ENCODE data around the gene MRPL21. TPM values are rescaled to one million over a fixed set of nuclear protein-coding genes. Genes with fewer than 3 reads are reported as not detected.

The MRPL21 gene
- total and polyA plus RNA-seq, 2 donors from 2014 or later, result 45.0 to 147 TPM

DNA sequence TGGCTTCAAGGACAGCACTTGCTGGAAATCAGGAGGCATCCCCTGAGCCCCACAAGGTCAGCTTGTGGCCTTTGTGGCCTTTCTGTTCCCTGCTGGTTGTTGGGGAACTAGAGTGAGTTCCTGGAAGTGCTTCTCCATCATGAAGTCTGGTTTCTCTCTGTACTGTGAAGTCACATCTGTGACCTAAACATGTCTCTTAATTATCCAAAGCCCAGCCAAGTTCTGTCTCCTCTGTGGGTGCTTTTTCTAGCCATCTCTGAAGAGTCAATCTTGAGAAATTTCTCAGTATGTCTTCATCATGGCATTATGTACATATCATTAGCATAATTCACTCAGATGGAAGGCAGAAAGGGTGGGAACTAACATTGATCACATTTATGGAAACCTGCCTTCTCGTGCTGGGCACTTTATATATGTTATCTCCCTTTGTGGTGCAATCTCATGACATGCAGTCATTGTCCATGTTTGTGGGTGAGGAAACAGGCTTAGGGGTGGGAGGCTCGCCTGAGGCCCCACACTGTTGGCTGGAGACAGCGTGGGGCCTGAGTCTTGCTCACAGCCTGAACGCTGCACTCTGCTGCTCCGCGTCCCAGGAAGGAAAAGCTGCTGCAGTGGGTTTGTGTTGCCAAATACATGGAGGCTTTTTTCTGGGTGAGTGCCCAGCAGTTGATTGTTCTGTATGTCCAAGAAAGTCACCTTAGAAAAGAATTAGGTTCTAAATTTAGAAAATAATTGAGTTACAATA is 24.7 kb upstream of the MRPL21 start:
- Histone ChIP-seq H3K9me3 (ENCODE audit: control insufficient read depth in 2 of 3, insufficient read depth in 1 of 3, low read length in 3 of 3) (peaks cover 0 to 11% (median 4%) of the 10 kb centered on the region in 3 donors), H3K27ac (ENCODE audit: low read depth in 2 of 2, low read length in 2 of 2) (no peak overlapping the region), H3K27me3 (ENCODE audit: control insufficient read depth, insufficient read depth, low read length) (no peaks in the 10 kb centered on the region), H3K4me3 (ENCODE audit: low read length in 3 of 3) (no peak overlapping the region), H3K36me3 (ENCODE audit: control insufficient read depth in 2 of 3, insufficient read depth in 3 of 3, low read length in 3 of 3) (peaks cover 5 to 33% (median 10%) of the 10 kb centered on the region in 3 donors), H3K4me1 (ENCODE audit: control insufficient read depth in 2 of 3, insufficient read depth in 2 of 3, low read depth in 1 of 3, low read length in 3 of 3) (no peaks in the 10 kb centered on the region), H3K9ac (ENCODE audit: low read length in 3 of 3) (no peak overlapping the region)
- TF ChIP-seq, protein P1, sequence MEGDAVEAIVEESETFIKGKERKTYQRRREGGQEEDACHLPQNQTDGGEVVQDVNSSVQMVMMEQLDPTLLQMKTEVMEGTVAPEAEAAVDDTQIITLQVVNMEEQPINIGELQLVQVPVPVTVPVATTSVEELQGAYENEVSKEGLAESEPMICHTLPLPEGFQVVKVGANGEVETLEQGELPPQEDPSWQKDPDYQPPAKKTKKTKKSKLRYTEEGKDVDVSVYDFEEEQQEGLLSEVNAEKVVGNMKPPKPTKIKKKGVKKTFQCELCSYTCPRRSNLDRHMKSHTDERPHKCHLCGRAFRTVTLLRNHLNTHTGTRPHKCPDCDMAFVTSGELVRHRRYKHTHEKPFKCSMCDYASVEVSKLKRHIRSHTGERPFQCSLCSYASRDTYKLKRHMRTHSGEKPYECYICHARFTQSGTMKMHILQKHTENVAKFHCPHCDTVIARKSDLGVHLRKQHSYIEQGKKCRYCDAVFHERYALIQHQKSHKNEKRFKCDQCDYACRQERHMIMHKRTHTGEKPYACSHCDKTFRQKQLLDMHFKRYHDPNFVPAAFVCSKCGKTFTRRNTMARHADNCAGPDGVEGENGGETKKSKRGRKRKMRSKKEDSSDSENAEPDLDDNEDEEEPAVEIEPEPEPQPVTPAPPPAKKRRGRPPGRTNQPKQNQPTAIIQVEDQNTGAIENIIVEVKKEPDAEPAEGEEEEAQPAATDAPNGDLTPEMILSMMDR (IDR thresholded peaks at IDR 0.05; ENCODE audit: borderline replicate concordance, extremely low read depth, insufficient read depth), result no peak
- no peak for FAIRE-seq
- intact Hi-C loops (cut with DNase I), result no loop called here
- DNase-seq, result peak in 1 of 5 donors; percentile 25

DNA sequence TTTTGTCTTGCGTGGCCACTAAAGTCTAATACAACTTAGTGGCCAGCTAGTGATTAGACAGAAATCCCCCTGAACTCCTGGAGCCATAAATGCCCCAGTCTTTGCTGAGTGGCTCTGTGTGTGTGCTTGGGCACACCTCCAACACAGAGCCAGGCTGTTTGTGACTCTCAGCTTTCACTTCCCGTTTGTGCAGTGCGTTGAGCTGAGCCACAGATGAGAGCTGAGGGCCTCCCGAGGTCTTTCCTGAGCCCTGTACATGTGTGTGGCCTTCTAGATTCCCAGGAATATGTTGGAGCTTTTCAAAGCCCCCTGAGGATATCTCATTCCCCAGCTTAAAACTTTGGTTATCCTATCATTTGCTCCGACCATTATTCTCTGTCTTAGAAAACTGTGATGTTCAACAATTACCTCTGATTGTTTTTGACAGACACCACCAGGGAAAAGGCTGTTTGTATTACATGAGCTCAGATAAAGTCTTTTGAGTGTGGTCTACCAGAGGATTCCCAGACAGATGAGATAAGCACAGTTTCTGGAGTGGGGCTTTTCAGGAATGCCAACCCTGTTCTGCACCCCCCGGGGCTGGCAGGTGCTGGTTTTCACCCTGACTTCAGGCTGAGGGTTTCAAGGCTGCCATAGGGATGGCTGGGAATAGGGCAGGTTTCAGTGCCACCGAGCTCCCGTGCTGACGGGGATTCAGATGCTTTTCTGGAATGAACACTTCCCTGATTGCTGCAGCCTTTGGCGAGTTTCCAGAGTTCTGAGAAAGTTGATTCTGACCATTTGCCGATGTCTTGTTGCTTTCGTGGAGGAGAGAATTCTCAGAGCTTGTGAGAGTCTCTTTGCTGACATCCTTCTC is 23.9 kb upstream of the MRPL21 start:
- Histone ChIP-seq H3K27me3 (ENCODE audit: control insufficient read depth, insufficient read depth, low read length) (no peaks in the 10 kb centered on the region), H3K9me3 (ENCODE audit: control insufficient read depth in 2 of 3, insufficient read depth in 1 of 3, low read length in 3 of 3) (peaks cover 0 to 11% (median 4%) of the 10 kb centered on the region in 3 donors), H3K4me1 (ENCODE audit: control insufficient read depth in 2 of 3, insufficient read depth in 2 of 3, low read depth in 1 of 3, low read length in 3 of 3) (no peaks in the 10 kb centered on the region), H3K36me3 (ENCODE audit: control insufficient read depth in 2 of 3, insufficient read depth in 3 of 3, low read length in 3 of 3) (peaks cover 5 to 33% (median 8%) of the 10 kb centered on the region in 3 donors), H3K9ac (ENCODE audit: low read length in 3 of 3) (no peak overlapping the region), H3K4me3 (ENCODE audit: low read length in 3 of 3) (no peak overlapping the region), H3K27ac (ENCODE audit: low read depth in 2 of 2, low read length in 2 of 2) (no peak overlapping the region)
- DNase-seq (peak in 2 of 5 donors; percentile 29 to 55), FAIRE-seq (no peak)
- TF ChIP-seq, protein P1 (IDR thresholded peaks at IDR 0.05; ENCODE audit: borderline replicate concordance, extremely low read depth, insufficient read depth), result no peak
- intact Hi-C loops (cut with DNase I), result no loop called here

DNA sequence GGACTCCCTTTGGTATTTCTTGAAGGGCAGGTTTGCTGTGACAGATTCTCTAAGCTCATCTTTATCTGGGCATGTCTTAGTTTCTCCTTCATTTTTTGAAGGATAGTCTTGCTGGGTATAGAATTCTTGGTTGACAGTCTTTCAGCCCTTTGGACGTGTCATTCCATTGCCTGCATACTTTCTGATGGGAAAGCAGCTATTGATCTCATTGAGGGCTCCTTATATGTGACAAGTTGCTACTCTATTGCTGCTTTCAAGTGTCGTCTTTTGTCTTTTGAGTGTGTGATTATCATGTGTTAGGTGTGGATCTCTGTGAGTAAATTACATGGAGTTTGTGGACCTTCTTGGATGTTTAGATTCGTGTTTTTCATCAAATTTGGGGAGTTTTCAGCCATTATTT is 22.0 kb upstream of the MRPL21 start:
- DNase-seq (peak in 1 of 5 donors; percentile 9), FAIRE-seq (no peak)
- no peak overlapping the region for H3K9ac ChIP-seq (ENCODE audit: low read length in 3 of 3)
- no peak overlapping the region for H3K27ac ChIP-seq (ENCODE audit: low read depth in 2 of 2, low read length in 2 of 2)
- no peaks in the 10 kb centered on the region for H3K27me3 ChIP-seq (ENCODE audit: control insufficient read depth, insufficient read depth, low read length)
- no peak overlapping the region for H3K4me3 ChIP-seq (ENCODE audit: low read length in 3 of 3)
- peaks cover 5 to 33% (median 11%) of the 10 kb centered on the region in 3 donors for H3K36me3 ChIP-seq (ENCODE audit: control insufficient read depth in 2 of 3, insufficient read depth in 3 of 3, low read length in 3 of 3)
- intact Hi-C loops (cut with DNase I), result no loop called here
- H3K4me1 ChIP-seq (ENCODE audit: control insufficient read depth in 2 of 3, insufficient read depth in 2 of 3, low read depth in 1 of 3, low read length in 3 of 3), result no peaks in the 10 kb centered on the region
- TF ChIP-seq, protein P1 (IDR thresholded peaks at IDR 0.05; ENCODE audit: borderline replicate concordance, extremely low read depth, insufficient read depth), result no peak
- H3K9me3 ChIP-seq (ENCODE audit: control insufficient read depth in 2 of 3, insufficient read depth in 1 of 3, low read length in 3 of 3), result peaks cover 0 to 11% (median 4%) of the 10 kb centered on the region in 3 donors

Measured in kidney (tissue), 14 donors.